Endothelial cell of hepatic sinusoid (primary cell): ENCODE measurements around the gene PPP2R5B.

Experiments
- in situ Hi-C: cut with HindIII; loops from 2 replicates; pipeline ENCODE4 v1.10.0; 2017; ENCODE audit warnings: low sequenced_read_pairs

Gene PPP2R5B

DNA sequence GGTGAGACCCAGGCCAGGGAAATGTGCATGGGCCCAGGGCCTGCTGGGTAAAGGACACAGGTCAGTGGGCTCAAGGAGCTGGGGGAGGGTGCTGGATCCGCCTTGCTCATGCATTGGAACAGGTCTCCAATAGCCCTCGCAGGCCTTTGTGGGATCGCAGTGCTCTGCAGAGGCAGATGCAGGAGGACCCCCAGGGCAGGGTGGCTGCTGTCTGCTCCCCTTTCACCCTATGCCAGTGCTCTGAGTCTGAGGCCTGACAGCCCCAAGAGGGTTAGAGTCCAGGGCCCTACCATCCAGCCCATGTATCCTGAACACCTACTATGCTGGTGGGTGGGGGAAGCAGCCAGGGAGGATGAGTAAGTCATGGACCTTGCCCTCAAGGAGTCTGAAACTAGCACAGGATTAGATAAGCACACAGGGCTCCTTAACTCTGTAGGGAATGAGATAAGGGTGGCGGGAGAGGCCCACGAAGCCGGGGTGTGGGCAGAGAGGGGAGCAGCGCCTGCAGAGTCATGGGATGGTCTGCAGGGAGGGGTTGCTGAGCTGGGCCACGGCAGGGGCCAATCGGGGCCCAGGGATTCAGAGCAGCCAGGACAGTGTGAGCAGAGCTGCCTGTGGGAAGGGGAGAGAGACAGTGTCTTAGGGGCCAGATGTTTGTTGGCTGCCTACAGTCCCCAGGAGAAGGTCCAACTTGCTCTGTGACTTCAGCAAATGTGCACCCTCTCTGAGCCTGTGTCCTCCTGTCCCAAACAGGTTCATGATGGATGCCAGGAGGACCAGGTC is 35.6 kb upstream of the PPP2R5B start:
- in situ Hi-C loops = no loop called here

DNA sequence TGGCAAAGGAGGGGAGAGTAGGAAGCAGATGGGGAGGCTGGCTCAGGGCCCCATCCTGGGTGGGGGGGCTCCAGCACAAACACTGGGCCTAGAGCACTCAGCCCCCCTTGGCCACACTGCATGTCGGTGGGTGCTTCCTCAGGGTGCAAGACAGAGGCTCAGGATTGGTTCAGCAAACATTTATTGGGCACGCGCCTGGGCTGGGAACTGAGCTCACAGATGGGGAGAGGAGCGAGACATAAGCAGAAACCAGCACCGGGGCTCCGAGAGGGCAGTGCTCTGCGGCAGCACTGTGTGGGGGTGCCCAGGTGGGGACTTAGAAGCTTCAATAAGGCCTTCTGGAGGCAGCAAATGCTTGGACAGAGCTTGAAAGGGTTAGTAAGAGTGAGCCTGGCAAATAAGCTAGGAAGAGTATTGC is 34.0 kb upstream of the PPP2R5B start:
- in situ Hi-C loops = loop anchor here (5.0 kb wide), 3 partner anchors 42 to 98 kb away; no protein-coding TSS in a partner anchor

DNA sequence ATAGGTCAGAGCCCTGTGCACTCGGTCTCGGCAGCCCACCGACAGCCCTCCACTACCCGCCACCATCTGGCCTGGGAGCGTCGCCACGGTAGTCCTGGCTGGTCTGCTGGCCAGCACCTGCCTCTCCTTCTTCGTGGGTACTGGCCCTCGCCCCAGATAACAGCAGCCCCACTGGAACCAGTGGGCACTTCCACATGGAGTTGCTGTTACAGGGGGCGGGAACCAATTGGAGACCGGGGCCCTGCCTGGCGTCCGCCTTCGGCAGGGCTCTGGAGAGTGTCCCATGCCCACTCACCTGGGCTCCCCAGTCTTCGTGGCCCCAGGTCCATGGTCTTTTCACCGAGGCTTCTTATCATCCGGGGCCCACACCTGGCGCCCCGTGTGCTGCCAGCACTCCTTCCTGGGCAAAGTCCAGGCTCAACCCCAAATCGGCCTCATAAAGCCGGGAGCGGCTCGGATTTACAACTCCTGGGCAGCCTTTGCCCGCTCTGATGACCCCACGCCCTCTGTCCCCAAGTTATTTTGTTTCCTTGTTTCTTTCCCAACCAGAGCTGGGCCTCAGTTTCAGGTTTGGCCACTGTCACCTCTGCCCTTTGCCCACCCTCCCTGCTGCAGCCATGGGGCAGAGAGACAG is 33.2 kb upstream of the PPP2R5B start:
- in situ Hi-C loops = loop anchor here (5.0 kb wide), 3 partner anchors 41 to 99 kb away; no protein-coding TSS in a partner anchor

DNA sequence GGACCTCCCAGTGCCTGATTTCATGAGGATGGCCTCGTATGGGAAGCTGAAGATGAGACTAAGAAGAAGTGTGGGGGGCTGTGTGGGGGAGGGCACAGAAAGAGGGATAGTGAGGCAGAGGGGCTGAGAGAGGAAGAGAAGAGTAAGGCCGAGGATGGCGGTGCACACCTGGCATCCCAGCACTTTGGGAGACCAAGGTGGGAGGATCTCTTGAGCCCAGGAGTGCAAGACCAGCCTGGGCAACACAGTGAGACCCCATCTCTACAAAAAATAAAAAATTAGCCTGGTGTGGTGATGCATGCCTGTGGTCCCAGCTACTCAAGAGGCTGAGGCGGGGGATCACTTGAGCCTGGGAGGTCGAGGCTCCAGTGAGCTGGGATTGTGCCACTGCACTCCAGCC is 32.6 kb upstream of the PPP2R5B start:
- in situ Hi-C loops = loop anchor here (5.0 kb wide), 3 partner anchors 40 to 100 kb away; no protein-coding TSS in a partner anchor

DNA sequence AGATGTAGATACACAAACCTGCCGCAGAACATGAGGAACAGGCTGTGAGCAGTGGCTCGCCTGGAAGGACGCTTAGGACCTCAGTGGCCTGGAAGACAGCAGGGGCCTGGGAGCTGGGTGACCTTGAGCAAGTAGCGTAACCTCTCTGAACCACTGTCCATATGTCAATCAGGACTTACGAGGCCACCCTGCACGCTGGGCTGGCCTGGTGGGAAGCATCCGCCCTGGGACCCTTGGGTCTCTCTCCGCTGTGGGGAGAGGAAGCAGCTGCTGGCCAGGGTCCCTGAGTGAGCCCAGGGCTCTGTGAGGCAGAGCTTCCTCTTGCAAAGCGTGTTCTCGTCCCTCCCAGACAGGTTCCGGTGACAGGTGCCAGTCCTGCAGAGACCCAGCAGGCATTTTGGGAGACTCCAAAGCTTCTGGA is 32.1 kb upstream of the PPP2R5B start:
- in situ Hi-C loops = loop anchor here (5.0 kb wide), 3 partner anchors 40 to 100 kb away; no protein-coding TSS in a partner anchor

DNA sequence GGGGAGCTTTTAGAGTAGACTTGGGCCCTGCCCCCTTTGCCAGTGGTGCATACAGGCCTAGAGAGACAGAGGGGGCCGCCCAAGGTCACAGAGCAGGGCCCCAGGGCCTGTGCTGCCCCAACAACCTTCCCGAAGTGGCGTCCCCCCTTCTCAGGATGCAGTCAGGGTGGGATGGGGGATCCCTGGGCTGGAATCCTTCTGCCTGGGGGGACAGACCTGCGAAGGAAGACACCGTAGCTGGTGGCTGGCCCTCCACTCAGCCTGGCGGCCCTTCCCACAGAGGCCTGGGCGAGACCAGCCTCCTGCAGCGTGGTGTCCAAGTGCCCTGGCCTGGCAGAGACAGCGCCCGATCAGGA is 31.7 kb upstream of the PPP2R5B start:
- in situ Hi-C loops = loop anchor here (5.0 kb wide), 3 partner anchors 39 to 101 kb away; no protein-coding TSS in a partner anchor

DNA sequence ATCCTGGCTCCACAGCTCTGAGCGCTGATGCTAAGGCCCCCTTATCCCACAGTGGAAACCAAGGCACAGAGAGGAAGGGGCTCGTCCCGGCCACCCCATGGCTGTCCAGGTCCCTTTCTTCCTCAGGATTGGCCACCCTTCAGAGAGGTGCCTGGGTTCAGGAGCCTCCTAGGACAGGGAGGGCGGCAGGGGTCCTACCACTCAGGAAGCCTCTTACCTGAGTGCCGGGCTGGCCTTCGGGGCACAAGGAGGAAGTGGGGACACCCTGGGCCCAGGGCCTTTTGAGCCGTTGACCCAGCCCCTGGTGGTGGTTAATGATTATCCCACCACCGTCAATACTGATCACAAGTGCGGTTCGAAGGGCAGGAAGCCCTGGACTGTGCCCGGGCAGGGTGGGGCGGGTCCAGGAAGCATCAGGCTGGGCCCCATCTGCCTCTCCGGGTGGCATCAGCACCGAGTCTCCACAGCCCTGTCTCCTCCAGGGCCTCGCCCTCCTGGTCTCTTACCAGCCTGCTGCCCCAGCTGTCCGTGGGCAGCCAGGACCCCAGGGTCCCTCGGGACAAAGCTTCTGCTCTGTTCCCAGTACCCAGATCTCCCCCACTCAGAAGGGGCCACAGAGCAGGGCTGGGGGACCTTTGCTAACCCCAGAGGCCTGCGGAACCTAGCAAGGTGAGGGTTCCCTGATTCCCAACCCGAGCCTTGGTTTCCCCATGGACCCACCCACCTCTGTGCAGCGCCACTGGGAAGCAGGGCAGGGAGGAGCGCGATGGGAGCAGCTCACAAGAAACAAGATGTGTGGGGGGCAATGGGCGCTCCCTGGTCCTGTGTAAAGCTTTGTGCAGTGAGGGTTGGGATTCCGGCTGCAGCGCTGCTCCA is 31.1 kb upstream of the PPP2R5B start:
- in situ Hi-C loops = loop anchor here (5.0 kb wide), 3 partner anchors 39 to 101 kb away; no protein-coding TSS in a partner anchor

DNA sequence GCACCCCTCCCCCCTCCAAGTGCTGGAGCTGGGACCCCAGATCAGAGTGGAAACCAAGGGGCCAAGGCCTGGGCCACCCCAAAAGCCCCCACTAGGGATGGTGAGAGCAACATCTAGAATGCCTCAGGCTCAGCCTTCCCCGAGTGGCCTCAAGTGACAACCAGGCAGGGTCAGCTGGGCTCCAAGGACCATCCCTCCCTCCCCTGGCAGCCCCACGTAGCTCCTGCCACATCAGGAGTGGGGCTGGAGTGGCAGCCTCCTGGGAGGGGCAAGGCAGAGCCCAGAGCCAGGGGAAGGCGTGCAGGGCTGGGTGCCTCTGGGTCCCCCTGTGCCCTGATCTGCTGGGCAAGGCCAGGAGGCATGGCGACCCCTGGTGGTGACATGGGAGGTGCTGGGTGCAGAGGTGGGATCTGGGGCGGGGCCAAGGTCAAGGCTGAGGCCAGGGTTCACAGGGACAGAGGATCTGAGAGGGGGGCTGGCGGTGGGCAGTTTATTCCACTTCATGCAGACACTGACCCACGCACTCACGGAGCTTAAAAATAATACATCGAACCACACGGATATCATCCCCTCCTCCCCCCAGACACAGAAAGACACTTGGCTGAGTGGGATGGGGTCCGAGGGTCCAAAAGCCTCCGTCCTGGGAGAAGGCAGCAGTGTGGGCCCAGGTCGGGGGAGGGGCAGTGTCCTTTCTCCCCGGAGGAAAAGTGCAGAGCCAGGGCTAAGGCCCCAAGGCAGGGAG is 30.2 kb upstream of the PPP2R5B start:
- in situ Hi-C loops = loop anchor here (5.0 kb wide), 3 partner anchors 38 to 102 kb away; no protein-coding TSS in a partner anchor

DNA sequence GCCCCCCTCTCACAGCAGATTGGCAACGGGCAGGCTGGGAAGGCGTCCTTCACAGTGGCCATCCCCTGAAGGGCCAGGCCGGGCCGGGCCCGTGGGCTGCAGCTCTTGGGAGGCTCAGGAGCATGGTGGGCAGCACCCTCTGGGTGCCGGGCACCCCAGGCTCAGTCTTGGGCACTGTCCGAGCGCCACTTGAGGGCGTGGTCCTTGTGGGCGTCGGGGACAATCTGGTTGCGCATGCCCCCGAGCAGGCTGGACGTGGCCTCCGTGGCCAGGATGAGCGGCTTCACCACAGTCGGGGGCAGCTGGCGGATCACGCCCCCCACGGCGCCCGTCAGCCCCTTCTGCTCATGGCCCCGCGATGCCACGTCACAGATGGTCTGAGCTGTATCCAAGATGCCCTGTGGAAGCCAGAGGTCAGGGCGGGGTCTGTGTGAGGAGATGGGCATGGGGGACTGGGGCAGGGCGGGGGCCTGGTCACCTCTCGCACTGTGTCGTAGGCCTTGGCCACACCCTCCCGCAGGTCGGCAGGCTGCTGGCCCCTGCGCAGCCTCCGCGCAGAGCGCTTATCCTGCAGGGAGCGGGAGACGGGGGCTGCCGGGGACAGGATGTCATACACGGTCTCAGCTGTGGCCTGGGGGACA is 29.6 kb upstream of the PPP2R5B start:
- in situ Hi-C loops = loop anchor here (5.0 kb wide), 3 partner anchors 37 to 103 kb away; no protein-coding TSS in a partner anchor

DNA sequence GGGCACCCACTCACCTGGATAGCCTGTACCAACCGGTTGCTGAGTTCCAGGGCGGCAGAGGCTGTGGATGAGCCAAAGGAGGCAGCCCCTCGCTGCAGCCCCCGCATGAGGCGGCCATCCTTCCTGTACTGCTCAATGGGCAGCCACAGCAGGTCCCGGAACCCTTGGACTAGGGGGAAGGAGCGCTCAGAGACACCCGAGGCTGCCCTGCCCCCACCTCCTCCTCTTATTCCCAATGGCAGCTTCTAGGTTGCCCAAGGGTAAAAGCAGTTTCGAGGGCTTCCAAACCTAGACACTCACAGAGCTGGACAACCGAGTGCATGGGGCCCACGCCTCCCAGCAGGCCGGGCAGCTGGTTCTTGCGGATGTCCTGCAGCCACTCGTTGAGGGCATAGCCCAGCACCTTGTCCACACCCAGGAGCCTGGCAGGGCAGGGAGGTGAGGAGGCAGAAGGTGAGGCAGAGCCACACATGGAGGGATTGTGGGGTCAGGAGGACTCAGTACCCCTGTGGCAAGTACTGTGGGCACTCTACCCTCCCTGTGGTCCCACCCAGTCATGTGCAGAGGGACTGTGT is 28.0 kb upstream of the PPP2R5B start:
- in situ Hi-C loops = no loop called here

DNA sequence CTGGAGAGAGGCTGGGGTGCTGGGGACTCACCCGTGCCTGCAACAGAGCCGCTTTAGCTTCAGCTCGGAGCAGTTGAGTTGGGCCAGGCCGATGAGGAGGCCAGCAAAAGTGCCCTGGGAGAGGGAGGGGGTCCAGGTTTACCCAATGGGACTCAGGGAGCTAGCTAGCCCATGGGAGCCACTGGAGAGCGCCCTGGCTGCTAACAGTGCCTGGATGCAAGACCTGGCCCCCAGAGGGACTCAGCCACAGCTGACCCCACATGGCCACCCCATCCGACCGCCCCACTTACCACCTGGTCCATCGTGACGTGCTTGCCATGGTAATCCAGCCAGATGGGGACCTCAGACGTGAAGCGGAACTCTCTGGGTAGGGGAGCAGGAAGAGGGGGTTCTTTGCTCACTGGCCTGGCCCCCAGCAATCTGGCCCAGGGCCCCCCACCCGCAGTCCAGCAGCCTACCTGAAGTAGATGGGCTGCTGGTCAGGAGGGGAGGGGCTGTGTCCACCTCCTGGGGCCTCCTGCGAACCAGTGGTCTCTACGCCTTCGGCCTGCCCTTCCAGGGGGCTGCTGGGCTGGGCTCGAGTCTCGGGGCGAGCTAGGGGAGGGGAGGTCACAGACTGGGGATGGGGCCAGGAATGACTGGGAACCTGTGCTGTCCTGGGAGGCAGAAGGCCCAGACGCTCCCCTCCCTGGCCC is 27.0 kb upstream of the PPP2R5B start:
- in situ Hi-C loops = no loop called here

DNA sequence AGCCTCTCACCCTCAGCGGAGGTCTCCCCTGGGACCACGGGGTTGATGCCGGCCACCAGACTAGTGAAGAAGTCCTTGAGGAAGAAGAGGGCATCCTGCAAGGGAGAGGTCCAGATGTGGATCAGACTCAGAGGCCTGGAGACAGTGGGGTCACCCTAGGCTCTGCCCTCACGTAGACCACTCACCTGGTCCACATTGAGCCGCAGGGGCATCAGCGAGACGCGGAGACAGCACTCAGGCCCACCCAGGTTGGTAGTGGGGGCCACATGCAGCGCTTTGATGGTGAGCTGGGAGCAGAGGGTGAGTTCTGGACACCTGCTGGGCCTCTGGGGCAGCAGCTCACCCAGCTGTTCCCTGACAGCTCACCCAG is 26.4 kb upstream of the PPP2R5B start:
- in situ Hi-C loops = no loop called here

DNA sequence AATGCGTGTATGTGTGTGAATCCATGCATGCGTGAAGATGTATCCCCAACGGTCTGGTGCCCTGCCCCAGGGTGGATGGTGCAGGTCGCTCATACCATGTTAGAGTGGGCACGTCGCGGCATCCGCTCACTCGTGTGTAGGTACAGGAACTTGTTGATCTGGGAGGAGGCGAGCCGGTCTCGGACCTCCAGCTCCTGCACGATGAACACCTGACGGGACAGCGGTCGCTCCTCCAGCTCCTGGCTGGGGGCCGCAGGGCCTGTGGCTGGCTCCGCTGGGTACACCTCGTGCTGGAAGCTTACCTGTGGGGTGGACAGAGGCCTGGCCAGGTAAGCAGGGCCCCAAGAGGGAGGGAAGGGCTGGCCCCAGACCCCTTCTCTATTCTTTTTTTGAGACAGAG is 25.9 kb upstream of the PPP2R5B start:
- in situ Hi-C loops = no loop called here

DNA sequence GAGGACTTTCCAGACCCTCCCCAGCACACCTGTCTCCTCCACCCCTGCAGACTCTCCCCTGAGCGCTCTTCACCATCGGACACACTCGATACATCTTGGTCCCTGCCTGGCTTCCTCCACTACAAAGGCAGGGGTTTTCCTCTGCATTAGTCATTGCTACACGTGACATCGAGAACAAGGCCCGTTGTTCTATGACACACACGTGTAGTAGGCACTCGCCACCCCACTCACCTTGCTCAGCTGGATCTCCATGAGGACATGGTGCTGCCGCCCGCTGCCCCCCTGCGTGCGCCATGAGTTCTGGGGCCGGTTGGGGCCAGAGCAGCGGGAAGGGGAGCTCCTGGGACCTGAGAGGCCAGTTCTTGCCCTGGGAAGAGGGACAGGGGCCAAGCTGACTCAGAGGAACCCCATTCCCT is 24.2 kb upstream of the PPP2R5B start:
- in situ Hi-C loops = no loop called here

DNA sequence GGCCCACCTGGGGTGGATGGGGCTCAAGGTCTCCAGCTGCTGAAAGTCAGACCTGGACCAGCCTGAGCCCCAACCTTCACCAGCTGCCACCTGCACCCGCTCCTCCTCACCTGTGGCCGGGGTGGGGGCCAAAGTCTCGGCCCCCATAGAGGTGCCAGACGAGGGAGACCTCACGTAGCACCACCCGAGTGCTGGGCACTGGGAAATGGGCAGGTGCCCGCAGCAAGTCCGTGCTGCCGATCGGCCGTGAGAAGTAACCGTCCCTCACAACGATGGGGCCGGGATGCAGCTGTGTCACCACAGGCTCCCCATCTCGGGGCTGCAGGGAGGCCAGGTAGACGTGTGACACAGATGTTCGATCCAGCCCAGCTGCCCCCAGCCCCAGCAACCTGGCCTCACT is 23.7 kb upstream of the PPP2R5B start:
- in situ Hi-C loops = no loop called here

DNA sequence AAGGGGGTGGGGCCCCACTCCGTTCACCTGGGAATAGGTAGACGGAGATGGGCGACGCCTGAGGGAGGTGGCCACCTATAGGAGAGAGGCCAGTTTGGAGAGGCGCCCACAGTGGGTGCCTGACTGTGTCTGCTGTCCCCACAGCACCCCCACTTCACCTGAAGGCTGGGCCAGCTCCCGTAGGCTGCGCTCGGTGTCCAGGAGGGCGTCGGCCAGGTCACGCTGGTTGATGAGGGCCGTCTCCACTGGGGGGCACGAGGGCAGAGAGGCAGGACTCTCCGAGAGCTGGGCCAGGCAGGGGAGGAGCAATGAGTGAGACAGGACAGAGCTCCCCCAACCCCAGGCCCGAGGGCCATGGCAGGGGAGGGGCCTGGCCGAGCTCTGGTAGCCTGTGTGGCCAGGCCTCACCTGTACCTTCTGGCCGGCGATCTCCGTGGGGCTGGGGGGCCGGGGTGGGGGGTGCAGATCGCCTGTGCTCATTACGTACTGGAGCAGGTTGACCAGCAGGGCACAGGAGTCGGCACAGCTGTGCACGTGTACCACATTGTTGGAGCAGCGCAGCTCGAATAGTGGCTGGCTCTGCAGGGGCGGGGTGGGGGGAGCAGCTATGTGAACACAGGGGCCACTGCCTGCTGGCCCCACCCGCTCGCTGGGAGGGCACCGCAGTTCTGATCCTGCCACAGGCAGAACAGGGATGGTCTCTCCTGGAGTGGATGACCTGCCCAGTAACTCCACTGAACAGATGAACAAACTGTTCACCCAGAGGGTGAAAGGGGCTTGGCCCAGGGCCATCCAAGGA is 22.2 kb upstream of the PPP2R5B start:
- in situ Hi-C loops = no loop called here

DNA sequence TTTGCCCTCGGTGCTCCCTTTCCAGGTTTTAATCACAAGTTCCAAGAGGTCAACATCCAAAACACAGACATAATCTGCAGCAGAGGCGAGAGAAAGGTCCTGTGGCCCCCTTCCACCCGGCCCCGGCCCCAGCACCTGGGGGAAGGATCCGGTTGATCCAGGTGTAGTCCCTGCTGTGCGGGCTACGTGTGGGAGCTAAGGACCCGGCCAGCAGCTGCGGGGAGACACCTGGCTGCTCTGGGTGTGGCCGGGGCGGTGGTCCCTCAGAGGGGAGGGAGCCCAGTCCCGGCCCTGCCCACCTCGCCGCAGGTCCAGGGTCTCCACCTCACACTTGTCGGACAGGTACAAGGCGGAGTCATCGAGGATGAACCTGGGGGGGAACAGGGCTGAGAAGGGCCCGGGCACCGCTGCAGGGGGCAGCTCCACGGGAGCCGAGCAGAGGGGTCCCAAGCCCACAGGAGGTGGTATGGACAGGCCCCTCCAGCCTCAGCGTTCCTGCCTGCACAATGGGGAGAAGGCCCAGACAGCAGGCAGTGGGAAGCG is 21.1 kb upstream of the PPP2R5B start:
- in situ Hi-C loops = no loop called here
